Activated CD4-positive, alpha-beta memory T cell treated with anti-CD3 and anti-CD28 coated beads, Interleukin-2, amount 10 ng/mL, durations not matched to agents 7 days and 5 days (primary cell): Measurements from ENCODE around the gene TMEM123. TPM values are rescaled to one million over a fixed set of nuclear protein-coding genes. Genes with fewer than 3 reads are reported as not detected.

Experiments
- CTCF ChIA-PET: fragments of 350-600 bp; sonication (Branson Sonifier 250); formaldehyde crosslinking; loops from one replicate; lab custom pipeline; 2021; ENCODE audit warnings: antibody characterized with exemption, inconsistent platforms; lab: Charles Lee
- POLR2A ChIA-PET: fragments of 350-600 bp; sonication (Branson Sonifier 250); formaldehyde crosslinking; loops from one replicate; lab custom pipeline; 2021; ENCODE audit warnings: antibody characterized with exemption; lab: Charles Lee
- DNase-seq: peaks from one replicate; pipeline ENCODE4 v3.0.0-alpha.2; 2020
- H3K27ac Mint-ChIP-seq: one replicate; pipeline ENCODE4 v1.8.0; 2021; ENCODE audit warnings: mild to moderate bottlenecking, mixed read lengths
- H3K27me3 Mint-ChIP-seq: one replicate; pipeline ENCODE4 v1.8.0; 2021; ENCODE audit warnings: mixed read lengths
- H3K36me3 Mint-ChIP-seq: one replicate; pipeline ENCODE4 v1.8.0; 2021; ENCODE audit warnings: low read depth, mixed read lengths
- H3K4me1 Mint-ChIP-seq: one replicate; pipeline ENCODE4 v1.8.0; 2021; ENCODE audit warnings: mixed read lengths
- H3K4me3 Mint-ChIP-seq: one replicate; pipeline ENCODE4 v1.8.0; 2021; ENCODE audit warnings: mild to moderate bottlenecking, mixed read lengths
- H3K9me3 Mint-ChIP-seq: one replicate; pipeline ENCODE4 v1.8.0; 2021; ENCODE audit warnings: mixed read lengths
- total RNA-seq, 2 experiments: library from RNA; stranded (reverse); gene quantifications; one replicate each; pipeline ENCODE4 v1.2.3, GENCODE V29; 2021

TMEM123 gene
- total RNA-seq, 2 experiments from 2014 or later = 331 to 343 TPM

- ChIA-PET POLR2A (interaction anchor here (0.9 to 2.7 kb wide), 4 partner anchors 13 to 36 kb away, joined by 3 to 10 read pairs (median 3); no protein-coding TSS in a partner anchor), CTCF (interaction anchor here (1.8 kb wide), 1 partner anchor 36 kb away, joined by 8 read pairs; no protein-coding TSS in a partner anchor)
- peaks cover 70% of the 10 kb centered on the region for H3K36me3 Mint-ChIP-seq
- H3K9me3 Mint-ChIP-seq = peaks cover 9% of the 10 kb centered on the region
- no peaks in the 10 kb centered on the region for H3K27me3 Mint-ChIP-seq
- H3K27ac Mint-ChIP-seq = peak overlapping the region; percentile 44
- peaks cover 59% of the 10 kb centered on the region for H3K4me1 Mint-ChIP-seq
- peak overlapping the region; percentile 12 for H3K4me3 Mint-ChIP-seq
- no peak for DNase-seq
Observed at GRCh38 chr11:102415304-102415916, 37.2 kb downstream of the TMEM123 start.

GRCh38 chr11:102414559-102414958 lies 38.0 kb downstream of the TMEM123 start:
- H3K36me3 Mint-ChIP-seq = peaks cover 68% of the 10 kb centered on the region
- CTCF ChIA-PET = no interaction called here
- POLR2A ChIA-PET = interaction anchor here (1.3 kb wide), 1 partner anchor 17 kb away, joined by 3 read pairs; no protein-coding TSS in a partner anchor
- H3K4me3 Mint-ChIP-seq = no peak overlapping the region
- peaks cover 9% of the 10 kb centered on the region for H3K9me3 Mint-ChIP-seq
- H3K27me3 Mint-ChIP-seq = no peaks in the 10 kb centered on the region
- peaks cover 58% of the 10 kb centered on the region for H3K4me1 Mint-ChIP-seq
- no peak for DNase-seq
- peak overlapping the region; percentile 44 for H3K27ac Mint-ChIP-seq

- POLR2A ChIA-PET = interaction anchor here (1.4 kb wide), 1 partner anchor 38 kb away, joined by 6 read pairs; no protein-coding TSS in a partner anchor
- CTCF ChIA-PET = interaction anchor here (1.9 kb wide), 1 partner anchor 23 kb away, joined by 7 read pairs; no protein-coding TSS in a partner anchor
- Mint-ChIP-seq H3K36me3 (peaks cover 65% of the 10 kb centered on the region), H3K4me3 (no peak overlapping the region), H3K4me1 (peaks cover 58% of the 10 kb centered on the region), H3K27ac (no peak overlapping the region), H3K27me3 (no peaks in the 10 kb centered on the region), H3K9me3 (peaks cover 9% of the 10 kb centered on the region)
- DNase-seq = no peak
Observed at GRCh38 chr11:102413497-102413896, 39.1 kb downstream of the TMEM123 start.

- Mint-ChIP-seq H3K9me3 (peaks cover 1% of the 10 kb centered on the region), H3K27ac (no peak overlapping the region), H3K4me1 (peaks cover 49% of the 10 kb centered on the region), H3K4me3 (no peak overlapping the region), H3K27me3 (no peaks in the 10 kb centered on the region), H3K36me3 (peaks cover 64% of the 10 kb centered on the region)
- POLR2A ChIA-PET = interaction anchor here (1.3 kb wide), 1 partner anchor 13 kb away, joined by 3 read pairs; no protein-coding TSS in a partner anchor
- CTCF ChIA-PET = interaction anchor here (0.7 to 1.0 kb wide), 2 partner anchors 20 to 69 kb away, joined by 3 read pairs; no protein-coding TSS in a partner anchor
- DNase-seq = no peak
Observed at GRCh38 chr11:102411142-102411541, 41.4 kb downstream of the TMEM123 start.

DNA sequence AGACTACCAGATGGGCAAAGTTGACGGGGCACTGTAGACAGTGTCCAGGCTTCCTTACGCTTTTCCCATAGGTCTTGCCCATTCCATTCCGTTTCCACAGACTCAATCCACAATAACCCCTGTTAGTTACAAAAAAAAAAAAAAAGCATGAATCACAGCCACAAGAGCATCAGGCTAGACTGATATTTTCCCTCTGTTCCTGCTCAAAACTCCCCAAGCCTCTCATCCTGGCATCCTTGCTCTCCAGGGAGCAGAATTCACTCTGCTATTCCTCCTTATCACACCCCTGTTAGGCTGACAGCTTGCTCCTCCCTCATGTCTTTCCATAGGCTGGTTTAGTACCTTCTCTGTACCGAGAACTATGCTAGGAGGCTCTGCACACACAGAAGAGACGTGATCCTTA lies 42.2 kb downstream of the TMEM123 start:
- POLR2A ChIA-PET = no interaction called here
- Mint-ChIP-seq H3K9me3 (no peaks in the 10 kb centered on the region), H3K4me1 (peaks cover 44% of the 10 kb centered on the region), H3K36me3 (peaks cover 65% of the 10 kb centered on the region), H3K27ac (no peak overlapping the region), H3K4me3 (no peak overlapping the region), H3K27me3 (no peaks in the 10 kb centered on the region)
- DNase-seq = no peak
- CTCF ChIA-PET = interaction anchor here (0.7 to 6.1 kb wide), 3 partner anchors 19 to 68 kb away, joined by 3 to 31 read pairs (median 3); no protein-coding TSS in a partner anchor

GRCh38 chr11:102408339-102408738 lies 44.2 kb downstream of the TMEM123 start:
- Mint-ChIP-seq H3K27ac (no peak overlapping the region), H3K36me3 (peaks cover 54% of the 10 kb centered on the region), H3K27me3 (no peaks in the 10 kb centered on the region), H3K4me3 (no peak overlapping the region), H3K9me3 (no peaks in the 10 kb centered on the region), H3K4me1 (peaks cover 30% of the 10 kb centered on the region)
- DNase-seq = no peak
- ChIA-PET CTCF (interaction anchor here (0.6 to 6.1 kb wide), 2 partner anchors 17 to 126 kb away, joined by 3 to 31 read pairs; no protein-coding TSS in a partner anchor), POLR2A (interaction anchor here (1.4 to 1.5 kb wide), 2 partner anchors 8 to 44 kb away, joined by 3 read pairs; no protein-coding TSS in a partner anchor)

GRCh38 chr11:102407901-102408300 lies 44.7 kb downstream of the TMEM123 start:
- H3K4me1 Mint-ChIP-seq = peaks cover 30% of the 10 kb centered on the region
- POLR2A ChIA-PET = interaction anchor here (1.4 to 1.5 kb wide), 2 partner anchors 9 to 44 kb away, joined by 3 read pairs; no protein-coding TSS in a partner anchor
- H3K36me3 Mint-ChIP-seq = peaks cover 52% of the 10 kb centered on the region
- H3K27me3 Mint-ChIP-seq = no peaks in the 10 kb centered on the region
- no peaks in the 10 kb centered on the region for H3K9me3 Mint-ChIP-seq
- H3K27ac Mint-ChIP-seq = no peak overlapping the region
- DNase-seq = no peak
- CTCF ChIA-PET = interaction anchor here (0.6 to 6.1 kb wide), 3 partner anchors 16 to 125 kb away, joined by 3 to 31 read pairs (median 5); no protein-coding TSS in a partner anchor
- H3K4me3 Mint-ChIP-seq = no peak overlapping the region

GRCh38 chr11:102406099-102406498 lies 46.5 kb downstream of the TMEM123 start:
- Mint-ChIP-seq H3K9me3 (no peaks in the 10 kb centered on the region), H3K4me3 (no peak overlapping the region), H3K4me1 (peaks cover 37% of the 10 kb centered on the region), H3K36me3 (peaks cover 60% of the 10 kb centered on the region), H3K27me3 (no peaks in the 10 kb centered on the region), H3K27ac (no peak overlapping the region)
- ChIA-PET CTCF (interaction anchor here (0.7 to 6.1 kb wide), 4 partner anchors 8 to 100 kb away, joined by 3 to 31 read pairs (median 4); no protein-coding TSS in a partner anchor), POLR2A (interaction anchor here (1.2 kb wide), 1 partner anchor 13 kb away, joined by 4 read pairs; no protein-coding TSS in a partner anchor)
- no peak for DNase-seq

- H3K36me3 Mint-ChIP-seq = peaks cover 63% of the 10 kb centered on the region
- no peak overlapping the region for H3K27ac Mint-ChIP-seq
- H3K4me3 Mint-ChIP-seq = no peak overlapping the region
- ChIA-PET POLR2A (no interaction called here), CTCF (interaction anchor here (6.1 kb wide), 1 partner anchor 14 kb away, joined by 31 read pairs; no protein-coding TSS in a partner anchor)
- H3K4me1 Mint-ChIP-seq = peaks cover 37% of the 10 kb centered on the region
- H3K9me3 Mint-ChIP-seq = no peaks in the 10 kb centered on the region
- no peaks in the 10 kb centered on the region for H3K27me3 Mint-ChIP-seq
- no peak for DNase-seq
Observed at GRCh38 chr11:102405501-102405900, 47.1 kb downstream of the TMEM123 start.

DNA sequence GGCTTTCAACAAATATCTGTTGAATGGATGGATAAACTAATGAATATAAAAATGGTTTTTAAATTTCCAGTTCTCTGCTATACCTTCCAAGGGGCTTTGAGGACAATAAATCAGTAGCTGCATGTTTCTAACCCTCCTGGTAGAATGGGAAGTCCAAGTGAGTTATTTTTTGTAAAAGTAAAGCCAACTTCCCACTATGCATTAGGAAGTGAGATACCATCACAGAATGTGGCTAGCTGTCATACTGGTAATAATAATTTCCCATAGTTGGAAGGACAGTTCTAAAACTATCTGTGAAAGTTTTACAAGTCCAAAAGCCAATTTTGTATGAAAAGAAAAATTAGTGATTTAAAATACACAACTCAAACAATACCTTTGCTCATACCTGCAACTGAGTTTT lies 50.0 kb downstream of the TMEM123 start:
- H3K4me1 Mint-ChIP-seq = peaks cover 32% of the 10 kb centered on the region
- CTCF ChIA-PET = interaction anchor here (2.3 to 2.4 kb wide), 2 partner anchors 12 to 94 kb away, joined by 8 to 9 read pairs; no protein-coding TSS in a partner anchor

GRCh38 chr11:102401905-102402304 lies 50.7 kb downstream of the TMEM123 start:
- H3K4me3 Mint-ChIP-seq = no peak overlapping the region
- no peaks in the 10 kb centered on the region for H3K27me3 Mint-ChIP-seq
- no peak for DNase-seq
- H3K9me3 Mint-ChIP-seq = no peaks in the 10 kb centered on the region
- no peak overlapping the region for H3K27ac Mint-ChIP-seq
- ChIA-PET CTCF (interaction anchor here (1.0 to 2.4 kb wide), 4 partner anchors 9 to 94 kb away, joined by 3 to 9 read pairs (median 7); no protein-coding TSS in a partner anchor), POLR2A (interaction anchor here (1.1 kb wide), 1 partner anchor 14 kb away, joined by 3 read pairs; no protein-coding TSS in a partner anchor)
- H3K36me3 Mint-ChIP-seq = peaks cover 54% of the 10 kb centered on the region
- peaks cover 32% of the 10 kb centered on the region for H3K4me1 Mint-ChIP-seq

More for the DNA sequence above, 50.0 kb downstream of the TMEM123 start:
- Mint-ChIP-seq H3K27me3 (no peaks in the 10 kb centered on the region), H3K27ac (no peak overlapping the region), H3K9me3 (no peaks in the 10 kb centered on the region), H3K4me3 (no peak overlapping the region), H3K36me3 (peaks cover 55% of the 10 kb centered on the region)
- POLR2A ChIA-PET = interaction anchor here (1.1 kb wide), 1 partner anchor 13 kb away, joined by 3 read pairs; no protein-coding TSS in a partner anchor
- no peak for DNase-seq

DNA sequence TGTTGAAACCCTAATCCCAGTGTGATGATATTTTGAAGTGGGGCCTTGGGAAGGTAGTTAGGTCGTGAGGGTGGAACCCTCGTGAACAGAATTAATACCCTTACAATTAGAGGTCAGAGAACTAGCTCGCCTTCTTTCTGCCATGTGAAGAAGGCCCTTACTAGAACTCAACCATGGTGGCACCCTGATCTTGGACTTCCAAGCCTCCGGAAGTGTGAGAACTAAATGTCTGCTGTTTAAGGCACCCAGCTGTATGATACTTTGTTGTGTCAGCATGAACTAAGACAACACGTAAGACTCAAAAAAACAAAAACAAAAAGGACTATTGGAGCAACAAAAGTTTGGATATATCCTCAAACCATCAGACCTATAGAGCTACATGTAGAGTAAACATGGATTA lies 52.0 kb downstream of the TMEM123 start:
- DNase-seq = no peak
- Mint-ChIP-seq H3K27me3 (no peaks in the 10 kb centered on the region), H3K9me3 (no peaks in the 10 kb centered on the region), H3K36me3 (peaks cover 56% of the 10 kb centered on the region), H3K4me1 (peaks cover 40% of the 10 kb centered on the region), H3K4me3 (no peak overlapping the region), H3K27ac (no peak overlapping the region)
- POLR2A ChIA-PET = interaction anchor here (1.3 kb wide), 1 partner anchor 10 kb away, joined by 5 read pairs; no protein-coding TSS in a partner anchor
- CTCF ChIA-PET = interaction anchor here (1.0 to 3.0 kb wide), 4 partner anchors 8 to 51 kb away, joined by 3 to 26 read pairs (median 4); no protein-coding TSS in a partner anchor
